SK-N-MC (cell line): Measurements from ENCODE around the gene MRNIP.

Experiments
- EZH2 ChIP-seq: fragments of 200-600 bp; sonication (generic); IDR thresholded peaks from one replicate; pipeline ENCODE4 v1.6.1; 2017; ENCODE audit warnings: antibody characterized with exemption
- FOXP2 ChIP-seq: optimal IDR thresholded peaks from 2 replicates; pipeline ENCODE3; 2011; ENCODE audit warnings: mild to moderate bottlenecking, moderate library complexity; ENCODE audit not compliant: insufficient read depth; ENCODE audit errors: extremely low read length, control extremely low read depth
- POLR2AphosphoS5 ChIP-seq: IDR thresholded peaks from 2 replicates; pipeline ENCODE4 v1.6.1; 2012; ENCODE audit warnings: mild to moderate bottlenecking, low read depth, low read length, borderline replicate concordance

GRCh38 chr5:179794171-179794570 is 64.4 kb downstream of the MRNIP start:
- TF ChIP-seq POLR2AphosphoS5, result no peak
- no peak for TF ChIP-seq EZH2
- no peak for TF ChIP-seq FOXP2
